WTC11 (cell line): ENCODE data around the gene FCN1.

Experiments used
- CTCF ChIP-seq: fragments of 200-600 bp; IDR thresholded peaks from 2 replicates; pipeline ENCODE4 v1.8.0; 2022; ENCODE audit warnings: antibody characterized with exemption
- FOXJ3 ChIP-seq: sonication (generic); formaldehyde crosslinking; IDR thresholded peaks from 2 replicates; pipeline ENCODE4 v1.9.0; 2021; ENCODE audit warnings: missing genetic modification reagents, mild to moderate bottlenecking, borderline replicate concordance
- JUN ChIP-seq: sonication (generic); formaldehyde crosslinking; IDR thresholded peaks from 2 replicates; pipeline ENCODE4 v1.8.0; 2023; ENCODE audit warnings: mild to moderate bottlenecking, missing genetic modification reagents
- NR1H2 ChIP-seq: sonication (generic); formaldehyde crosslinking; IDR thresholded peaks from 2 replicates; pipeline ENCODE4 v1.9.0; 2021; ENCODE audit warnings: mild to moderate bottlenecking, moderate library complexity, missing genetic modification reagents
- NR3C1 ChIP-seq: sonication (generic); formaldehyde crosslinking; conservative IDR thresholded peaks from 2 replicates; pipeline ENCODE4 v1.8.1; 2023; ENCODE audit warnings: low read depth, mild to moderate bottlenecking, missing genetic modification reagents
- RELA ChIP-seq: sonication (generic); formaldehyde crosslinking; IDR thresholded peaks from 2 replicates; pipeline ENCODE4 v1.8.1; 2022; ENCODE audit warnings: missing genetic modification reagents, mild to moderate bottlenecking, borderline replicate concordance

- TF ChIP-seq CTCF, result no peak
- no peak for TF ChIP-seq FOXJ3
- TF ChIP-seq NR1H2, result no peak
- no peak for TF ChIP-seq RELA (CRISPR knock-in tag)
- TF ChIP-seq JUN, result no peak
- no peak for TF ChIP-seq NR3C1 (CRISPR knock-in tag)
Observed at GRCh38 chr9:134891053-134891452, 26.7 kb downstream of the FCN1 start.
